Measurements from ENCODE around the gene SLC41A2.

SLC41A2 gene

GRCh38 chr12:104974626-104975290 lies 16.7 kb upstream of the SLC41A2 start:
- no peak for TF ChIP-seq CTCF (conservative IDR thresholded peaks at IDR 0.05; ENCODE audit: low read depth, low read length)
- no peak for DNase-seq (ENCODE audit: low read depth)

DNA sequence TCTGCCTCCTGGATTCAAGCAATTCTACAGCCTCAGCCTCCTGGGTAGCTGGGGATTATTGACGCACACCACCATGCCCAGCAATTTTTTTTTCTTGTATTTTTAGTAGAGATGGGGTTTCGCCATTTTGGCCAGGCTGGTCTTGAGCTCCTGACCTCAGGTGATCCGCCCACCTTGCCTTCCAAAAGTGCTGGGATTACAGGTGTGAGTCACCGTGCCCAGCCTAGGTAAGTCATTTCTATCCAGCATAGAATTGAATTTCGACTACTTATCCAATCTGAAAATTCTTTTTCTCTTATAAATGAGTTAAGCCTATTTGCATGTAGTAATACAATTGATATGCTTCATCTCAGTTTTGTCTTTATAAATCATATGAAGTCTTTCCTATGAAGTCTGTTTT lies 15.2 kb upstream of the SLC41A2 start:
- TF ChIP-seq CTCF (conservative IDR thresholded peaks at IDR 0.05; ENCODE audit: low read depth, low read length): no peak

More at GRCh38 chr12:104974626-104975290, 16.7 kb upstream of the SLC41A2 start:
- H3K4me3 ChIP-seq (ENCODE audit: low read depth, low read length): no peak overlapping the region

GRCh38 chr12:104971306-104971705 lies 13.2 kb upstream of the SLC41A2 start:
- no peak for TF ChIP-seq CTCF (conservative IDR thresholded peaks at IDR 0.05; ENCODE audit: low read depth, low read length)
- no peak for DNase-seq (ENCODE audit: low read depth)
- no peak overlapping the region for H3K4me3 ChIP-seq (ENCODE audit: low read depth, low read length)

More for the DNA sequence above, 15.2 kb upstream of the SLC41A2 start:
- H3K4me3 ChIP-seq (ENCODE audit: low read depth, low read length): no peak overlapping the region
- no peak for DNase-seq (ENCODE audit: low read depth)

DNA sequence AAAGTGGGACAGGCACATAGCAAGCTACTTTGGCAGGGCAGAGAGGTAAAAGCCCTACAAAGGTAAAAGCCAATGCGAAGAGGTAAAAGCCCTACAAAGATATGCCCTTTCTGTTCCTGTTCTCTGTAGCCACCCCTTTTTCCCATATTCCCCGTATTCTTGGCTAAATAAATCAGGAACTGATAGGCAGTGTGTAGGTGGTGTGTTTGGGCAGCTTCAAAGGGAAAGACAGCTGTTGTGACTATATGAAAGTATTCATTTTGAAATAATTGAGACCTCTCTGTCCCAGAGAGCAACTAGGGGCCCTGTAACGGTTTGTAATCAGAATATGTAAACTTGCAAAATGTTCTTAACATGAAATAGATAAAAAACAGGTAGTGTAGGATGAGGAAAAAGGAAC lies 11.3 kb upstream of the SLC41A2 start:
- TF ChIP-seq CTCF (conservative IDR thresholded peaks at IDR 0.05; ENCODE audit: low read depth, low read length): no peak
- no peak overlapping the region for H3K4me3 ChIP-seq (ENCODE audit: low read depth, low read length)
- DNase-seq (ENCODE audit: low read depth): no peak

- TF ChIP-seq CTCF (conservative IDR thresholded peaks at IDR 0.05; ENCODE audit: low read depth, low read length): no peak
- H3K4me3 ChIP-seq (ENCODE audit: low read depth, low read length): no peak overlapping the region
- no peak for DNase-seq (ENCODE audit: low read depth)
Observed at GRCh38 chr12:104966677-104967076, 8.6 kb upstream of the SLC41A2 start.

DNA sequence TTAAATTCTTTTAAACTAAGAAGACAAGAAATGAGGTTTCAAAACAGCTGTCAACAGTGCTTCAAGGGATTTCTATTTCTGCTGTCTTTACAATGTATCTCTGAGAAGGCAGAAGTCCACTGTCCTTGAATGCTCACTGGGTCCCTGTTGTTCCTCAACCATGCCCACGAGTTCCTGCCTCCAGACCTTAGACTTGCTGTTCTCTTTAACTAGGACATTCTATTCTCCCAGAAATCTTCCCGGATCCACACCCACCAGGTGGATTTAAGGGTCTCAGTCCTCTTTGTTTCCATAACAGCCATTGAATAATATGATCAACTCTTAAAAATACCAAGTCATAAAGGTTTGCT lies 6.7 kb upstream of the SLC41A2 start:
- DNase-seq (ENCODE audit: low read depth): no peak
- TF ChIP-seq CTCF (conservative IDR thresholded peaks at IDR 0.05; ENCODE audit: low read depth, low read length): no peak

GRCh38 chr12:104964167-104964855 lies 6.2 kb upstream of the SLC41A2 start:
- no peak for DNase-seq (ENCODE audit: low read depth)

More for the DNA sequence above, 6.7 kb upstream of the SLC41A2 start:
- H3K4me3 ChIP-seq (ENCODE audit: low read depth, low read length): no peak overlapping the region

More at GRCh38 chr12:104964167-104964855, 6.2 kb upstream of the SLC41A2 start:
- no peak overlapping the region for H3K4me3 ChIP-seq (ENCODE audit: low read depth, low read length)
- no peak for TF ChIP-seq CTCF (conservative IDR thresholded peaks at IDR 0.05; ENCODE audit: low read depth, low read length)
